Coronary artery (tissue), 2 donors: ENCODE measurements around the gene KCNH4.
"Not testable (repeated sequence)": the region's sequence is repeated elsewhere in the genome, so short reads cannot be mapped to it uniquely, and the experiment has no call there.

Experiments
- DNase-seq: peaks from one replicate; pipeline ENCODE4 v3.0.0-alpha.2; 2017; ENCODE audit warnings: low spot score
- H3K27ac ChIP-seq, 2 donors: fragments of 200-600 bp; sonication (generic); one replicate each; pipeline ENCODE4 v1.5.1; 2016 to 2019
- H3K4me3 ChIP-seq: fragments of 200-600 bp; sonication (generic); 2 replicates; pipeline ENCODE4 v1.5.1; 2016; ENCODE audit warnings: mild to moderate bottlenecking, moderate library complexity
- CTCF ChIP-seq: fragments of 200-600 bp; sonication (generic); IDR thresholded peaks from one replicate; pipeline ENCODE4 v1.5.1; 2019; ENCODE audit warnings: antibody characterized with exemption

The KCNH4 gene

DNA sequence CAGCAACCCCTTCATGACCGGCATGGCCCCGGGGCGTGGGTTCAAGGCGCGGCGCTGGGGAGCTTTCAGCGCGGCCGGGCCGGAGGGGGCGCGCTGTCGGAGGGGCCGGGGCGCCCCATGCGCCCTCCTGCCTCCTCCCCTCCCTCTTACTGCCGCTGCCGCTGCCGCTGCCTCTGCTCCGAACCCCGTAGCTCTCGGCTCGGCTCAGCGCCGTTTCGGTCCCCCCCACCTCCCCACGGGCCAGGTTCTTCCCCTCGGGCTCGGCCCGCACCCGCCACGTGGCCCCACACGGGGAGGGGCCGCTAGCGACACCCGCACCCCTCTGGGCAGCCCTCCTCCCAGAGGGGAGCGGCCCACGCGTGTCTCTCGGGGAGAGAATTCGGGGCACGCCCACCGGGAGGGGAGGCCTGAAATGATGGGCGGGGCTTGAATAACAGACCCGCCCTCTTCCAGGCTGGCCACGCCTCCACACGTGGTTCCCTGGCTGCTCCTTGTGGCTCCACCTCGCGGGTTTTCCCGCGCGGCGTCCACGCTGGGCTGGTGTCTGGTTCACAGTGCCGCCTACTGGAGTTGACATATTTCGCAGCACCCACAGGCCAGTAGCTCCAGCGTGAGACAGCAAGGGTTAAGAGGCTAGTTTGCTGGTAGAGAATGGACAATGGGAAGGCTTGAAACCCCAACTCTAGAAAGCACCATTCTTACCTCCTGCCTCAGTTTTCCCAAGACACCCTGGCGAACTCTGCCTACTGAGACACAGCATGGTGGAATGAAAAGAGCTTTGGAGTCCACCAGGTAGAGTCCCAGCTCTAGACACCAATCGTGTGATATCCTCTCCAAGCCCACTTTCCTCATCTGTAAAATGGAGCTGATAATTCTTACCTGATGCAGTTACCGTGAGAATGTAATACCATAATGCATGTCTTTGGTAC lies at the start of gene KCNH4:
TSS of gene KCNH4 (minus strand) at position 221 of the 929 bp plus-strand sequence. CDS start at position 24, 197 bp downstream.
- Histone ChIP-seq H3K27ac (no peak within 1 kb of the TSS), H3K4me3 (peak within 1 kb of the TSS; percentile 67)
- no peak for TF ChIP-seq CTCF
- DNase-seq, result no peak

DNA sequence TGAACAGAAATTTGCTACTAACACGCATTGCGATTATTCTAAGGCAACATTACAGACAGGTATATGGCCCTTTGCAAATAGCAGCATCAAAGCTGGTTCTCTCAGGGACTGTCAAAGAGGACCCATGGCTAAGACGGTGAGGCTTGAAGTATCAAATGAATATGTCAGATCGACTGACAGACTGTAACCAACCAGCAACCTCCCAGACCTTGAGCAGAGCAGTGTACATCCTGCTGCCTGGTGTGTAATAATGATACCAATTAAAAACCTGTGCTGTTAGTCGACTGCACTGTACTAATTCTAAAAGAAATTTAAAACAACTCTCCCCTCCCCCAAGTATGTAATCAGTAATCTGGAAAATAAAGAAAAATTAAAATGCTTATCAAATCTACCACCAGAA lies 49.3 kb upstream of the KCNH4 start:
- Histone ChIP-seq H3K27ac (no peak overlapping the region), H3K4me3 (no peak overlapping the region)
- DNase-seq, result no peak
- no peak for TF ChIP-seq CTCF

DNA sequence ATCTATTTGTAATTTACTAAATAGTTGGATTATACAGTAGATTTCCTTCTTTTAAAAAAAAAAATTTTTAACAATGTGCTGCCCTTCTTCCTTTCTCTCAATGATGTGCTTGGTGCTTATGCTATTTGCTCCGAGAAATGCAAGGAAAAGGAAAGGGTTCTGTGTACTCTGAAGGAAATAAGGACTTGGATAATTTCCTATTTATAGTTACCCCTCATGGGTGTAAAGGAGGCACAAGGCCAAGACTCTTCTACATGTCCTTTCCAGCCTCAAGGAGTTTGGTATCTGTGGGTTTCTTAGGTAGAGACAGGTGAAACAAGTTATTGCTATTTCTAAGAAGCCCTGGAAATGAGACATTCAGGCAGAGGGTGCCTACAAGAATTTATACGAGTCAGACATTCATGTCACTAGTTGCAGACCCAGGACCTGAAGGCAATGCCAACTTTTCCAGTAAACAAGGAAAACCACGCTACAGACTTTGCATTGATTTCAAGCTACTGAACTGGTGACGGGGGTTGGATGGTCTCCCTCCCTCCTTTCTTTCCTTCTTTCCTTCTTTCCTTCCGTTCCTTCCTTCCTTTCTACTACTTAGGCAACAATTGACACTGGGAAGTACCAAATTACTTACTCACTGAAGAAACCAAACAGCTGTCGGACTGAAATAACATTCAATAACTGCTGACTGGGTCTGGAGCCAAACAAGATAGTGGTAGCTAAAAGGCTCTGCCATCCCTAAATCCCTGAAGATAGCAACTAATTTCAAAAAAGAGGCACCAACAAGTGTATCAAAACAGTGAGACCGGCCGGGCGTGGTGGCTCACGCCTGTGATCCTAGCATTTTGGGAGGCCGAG lies 47.1 kb upstream of the KCNH4 start:
- no peak overlapping the region for H3K4me3 ChIP-seq
- H3K27ac ChIP-seq, result peak overlapping the region in 1 of 2 donors; percentile 31
- TF ChIP-seq CTCF, result no peak
- DNase-seq, result no peak

- TF ChIP-seq CTCF, result no peak
- H3K4me3 ChIP-seq, result no peak overlapping the region
- no peak overlapping the region for H3K27ac ChIP-seq
- no peak for DNase-seq
Measured at GRCh38 chr17:42225646-42226045, 44.7 kb upstream of the KCNH4 start.

- DNase-seq, result no peak
- TF ChIP-seq CTCF, result no peak
- no peak overlapping the region for H3K27ac ChIP-seq
- no peak overlapping the region for H3K4me3 ChIP-seq
Measured at GRCh38 chr17:42224651-42225050, 43.7 kb upstream of the KCNH4 start.

GRCh38 chr17:42221886-42222745 lies 41.2 kb upstream of the KCNH4 start:
- TF ChIP-seq CTCF, result no peak
- no peak for DNase-seq
- no peak overlapping the region for H3K4me3 ChIP-seq
- H3K27ac ChIP-seq, result no peak overlapping the region

DNA sequence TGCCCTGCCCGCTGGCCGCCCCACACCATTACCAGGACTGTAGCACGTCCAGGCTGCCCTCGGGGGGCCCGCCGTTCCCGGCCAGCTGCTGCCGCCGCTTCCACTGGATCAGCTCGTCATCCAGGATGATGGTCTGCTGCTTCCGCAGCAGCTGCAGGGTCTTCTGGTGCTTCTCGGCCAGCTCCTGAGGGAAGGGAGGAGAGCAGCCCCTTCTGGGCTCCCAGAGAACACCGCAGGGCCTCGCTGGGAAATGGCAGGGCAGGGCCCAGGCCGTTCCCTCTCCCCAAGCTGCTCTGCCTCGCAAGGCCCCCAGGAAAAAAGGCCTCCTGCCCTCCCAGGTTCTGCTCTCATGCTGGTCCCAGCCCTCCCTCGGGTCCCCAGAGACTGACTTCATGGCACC lies 38.3 kb upstream of the KCNH4 start:
- DNase-seq, H3K27ac ChIP-seq, H3K4me3 ChIP-seq: not testable (repeated sequence)
